K562 treated with DMSO at 1 percent for 12 hours (cell line): ENCODE results near the gene ZNF837. TPM values are rescaled to one million over a fixed set of nuclear protein-coding genes. Genes with fewer than 3 reads are reported as not detected.

Experiments
- total RNA-seq: library from RNA; unstranded; fragments of 300-600 nt; gene quantifications from 2 replicates; pipeline ENCODE4 v1.2.3, GENCODE V29; 2022; ENCODE audit not compliant: insufficient read depth

The ZNF837 gene
- 3.3 and 3.6 TPM in 2 replicates for total RNA-seq

DNA sequence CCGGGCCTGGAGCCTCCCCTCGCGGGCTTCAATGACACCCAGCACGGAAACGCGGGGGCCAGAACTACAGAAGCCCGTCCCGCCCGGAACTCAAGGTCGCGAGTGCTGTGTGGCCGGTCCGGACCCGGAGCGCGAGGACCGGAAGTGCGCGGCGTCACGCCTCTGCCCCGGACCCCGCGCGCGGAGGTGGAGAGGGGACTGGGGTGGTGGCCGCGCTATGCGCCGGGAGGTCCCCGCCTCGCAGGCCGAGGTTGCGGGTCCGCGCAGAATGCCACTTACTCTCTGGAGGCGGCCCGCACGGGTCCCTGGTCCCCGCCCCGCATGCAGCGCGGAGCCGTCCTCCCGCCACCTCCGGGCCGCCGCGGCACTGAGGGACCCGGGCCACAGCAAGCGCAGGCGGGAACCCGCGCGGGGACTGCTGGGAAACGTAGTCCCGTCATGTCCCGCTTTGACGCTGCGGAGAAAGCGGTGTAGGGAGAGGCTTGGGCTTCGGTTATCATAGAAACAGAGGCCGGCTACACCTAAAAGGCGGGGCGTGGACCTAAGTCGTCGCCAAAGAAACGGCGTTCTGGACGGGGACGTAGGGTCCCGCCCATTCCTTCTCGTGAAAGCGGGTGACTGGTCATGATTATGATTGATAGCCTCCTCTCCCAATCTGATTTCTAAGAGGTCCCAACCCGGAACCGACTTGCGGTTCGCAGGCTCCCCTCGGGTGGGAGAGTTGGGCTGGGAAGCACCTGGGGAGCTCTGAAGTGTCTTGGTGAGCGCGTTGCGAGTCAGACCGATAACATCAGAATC, at the start of gene ZNF837:
Gene ZNF837 (minus strand): TSS at position 369 of the 798 bp plus-strand sequence. CDS start 11,698 bp downstream, outside the sequence.

DNA sequence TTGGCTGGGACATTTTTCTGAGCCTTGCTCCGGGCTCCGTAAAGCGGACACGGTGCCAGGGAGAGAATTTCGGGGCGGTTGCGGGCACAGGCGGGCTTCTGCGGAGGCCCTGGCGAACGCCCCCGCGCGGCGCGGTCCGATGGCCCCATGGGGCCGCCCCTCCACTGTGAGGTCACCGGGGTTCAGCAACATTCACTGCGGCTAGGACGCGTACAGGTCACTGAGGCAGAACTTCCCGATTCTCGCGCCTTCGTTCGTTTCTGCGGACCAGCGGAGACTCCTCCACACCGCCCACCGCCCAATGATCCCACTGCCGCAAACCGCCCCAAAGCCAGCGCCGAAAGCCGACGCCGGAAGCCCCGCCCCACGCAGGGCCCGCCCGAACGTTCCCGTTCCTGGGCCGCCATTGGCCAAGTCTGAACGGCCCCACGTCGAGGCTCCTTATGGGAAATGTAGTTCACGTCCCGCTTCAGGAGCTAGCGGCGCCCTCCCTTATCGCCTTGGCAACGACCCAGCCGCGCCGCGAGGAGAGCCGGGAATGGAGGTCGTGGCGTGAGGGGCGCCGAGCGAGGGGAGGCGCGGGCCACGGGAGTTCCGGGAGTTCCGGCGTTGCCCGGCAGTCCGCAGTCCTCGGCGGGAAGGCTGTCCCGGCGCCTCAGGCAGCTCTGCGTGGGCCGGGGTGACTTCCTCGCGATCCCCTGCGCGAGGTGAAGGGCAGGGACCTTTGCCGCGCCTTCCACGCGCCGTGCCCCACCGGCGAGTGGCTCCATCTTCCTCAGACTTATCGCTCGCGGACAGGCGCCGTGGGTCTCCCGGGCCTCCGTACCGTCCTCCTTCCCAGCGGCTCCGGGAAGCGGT, 27.6 kb upstream of the ZNF837 start, which contains the start of gene ZNF584:
Gene ZNF584 (plus strand): TSS at position 498 of the 858 bp plus-strand sequence. CDS start 499 bp downstream, outside the sequence.

DNA sequence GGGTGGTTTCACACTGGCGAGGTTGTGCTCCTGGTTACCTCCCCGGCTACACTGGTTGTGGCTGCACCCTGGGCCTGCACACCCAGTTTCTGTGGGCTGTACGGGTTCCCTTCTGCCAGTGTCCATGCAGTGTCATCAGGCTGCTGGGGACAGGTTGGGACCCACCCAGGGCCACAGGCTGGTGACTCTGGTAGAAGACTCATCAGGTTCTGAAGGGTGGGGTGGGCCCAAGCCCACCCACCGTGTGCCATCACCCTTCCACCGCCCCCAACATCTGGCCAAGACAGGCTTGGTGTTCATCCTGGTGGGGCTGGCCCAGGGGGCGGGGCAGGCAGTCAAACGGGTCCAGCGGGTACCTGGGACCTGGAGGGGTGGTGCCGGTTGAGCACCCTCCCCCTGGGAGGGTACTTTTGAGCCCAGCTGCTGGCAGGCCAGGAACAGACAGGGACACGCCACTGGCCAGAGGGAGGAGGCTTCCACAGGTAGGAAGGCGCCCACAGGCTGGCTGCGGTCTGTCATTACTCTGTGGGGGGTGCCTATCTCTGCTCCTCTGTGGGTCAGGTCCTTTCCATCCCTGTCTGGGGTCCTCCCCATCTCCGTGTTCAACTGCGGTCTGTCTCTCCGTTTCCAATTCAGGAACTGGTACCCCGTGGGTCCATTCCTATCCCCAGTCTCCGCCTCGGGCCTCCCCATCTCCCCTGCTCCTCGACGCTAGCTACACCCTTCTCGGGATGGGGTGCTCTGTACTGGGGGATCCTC, 14.6 kb upstream of the ZNF837 start, which contains the start of gene RNF225:
Gene RNF225 (plus strand): TSS at position 437 of the 759 bp plus-strand sequence. CDS start 434 bp downstream, outside the sequence.

DNA sequence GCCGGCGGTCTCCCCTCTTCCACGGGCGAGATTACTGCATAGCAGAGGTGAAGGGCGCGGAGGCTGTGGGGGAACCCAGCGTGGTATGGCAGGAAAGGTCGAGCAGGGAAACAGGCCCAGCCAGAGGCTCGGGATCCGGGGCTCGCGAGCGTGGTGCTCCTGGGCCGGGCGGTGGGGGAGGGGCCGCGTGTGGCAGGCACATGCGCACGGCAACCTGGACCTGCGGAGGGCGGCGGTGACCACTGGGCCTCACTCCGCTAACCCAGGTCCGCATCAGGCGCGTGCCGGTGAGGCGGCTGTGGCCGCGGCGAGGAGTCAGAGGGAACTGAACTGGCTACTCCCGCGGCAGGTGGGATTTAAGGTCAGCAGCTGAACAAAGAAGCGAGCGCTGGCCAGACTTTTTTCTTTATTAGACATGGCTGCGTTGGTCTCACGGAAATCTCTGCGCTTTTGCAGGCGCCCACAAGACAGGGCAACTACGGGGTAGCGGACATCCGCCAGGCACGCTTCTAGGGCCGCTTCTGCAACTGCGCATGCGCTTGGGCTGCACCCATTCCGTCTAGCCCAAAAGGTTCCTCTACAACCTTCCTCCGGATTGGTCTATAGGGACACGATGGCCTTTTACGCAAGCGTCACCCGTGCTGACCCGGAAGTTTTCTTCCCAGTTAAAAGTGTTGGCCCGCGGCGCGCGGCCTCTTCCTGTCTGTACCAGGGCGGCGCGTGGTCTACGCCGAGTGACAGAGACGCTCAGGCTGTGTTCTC, 5.9 kb upstream of the ZNF837 start, which contains the start of gene RPS5:
Gene RPS5 (plus strand): TSS at position 694 of the 762 bp plus-strand sequence. CDS start 869 bp downstream, outside the sequence.

DNA sequence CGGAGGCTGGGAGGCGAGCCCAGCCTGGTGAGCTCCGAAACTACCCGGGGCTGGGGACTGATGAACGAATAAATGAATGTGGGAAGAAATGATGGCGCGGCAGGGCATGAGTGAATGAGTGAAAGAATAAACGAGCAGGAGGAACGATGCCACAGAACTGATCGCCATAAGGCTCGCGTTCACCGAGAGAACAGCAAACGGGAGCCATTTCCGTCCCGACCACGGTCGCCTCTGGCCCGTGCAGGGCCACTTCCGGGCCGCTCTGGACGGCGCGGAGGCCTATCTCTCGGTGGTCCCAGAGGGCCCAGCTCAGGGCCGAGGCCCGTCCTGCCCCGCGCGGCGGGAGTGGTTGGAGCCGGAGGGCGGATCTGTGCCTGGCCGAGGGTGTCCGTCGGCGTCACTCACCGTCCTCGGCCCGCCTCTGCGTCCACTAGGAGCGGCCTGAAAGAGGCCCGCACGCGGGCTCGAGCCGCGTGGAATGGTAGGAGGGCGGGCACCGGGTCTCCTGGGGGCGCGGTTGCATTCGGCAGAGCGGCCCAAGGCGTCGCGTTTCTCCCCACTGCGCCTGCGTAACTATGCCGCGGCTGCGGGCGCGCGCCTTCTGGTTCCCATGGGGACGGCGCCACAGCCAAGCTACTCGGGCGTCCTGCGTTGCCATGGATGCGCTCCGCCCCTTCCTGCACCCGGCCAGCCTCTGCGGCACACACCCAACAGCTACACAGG, 18.4 kb downstream of the ZNF837 start, which contains the start of gene ZNF497:
Gene ZNF497 (minus strand): TSS at position 480 of the 723 bp plus-strand sequence. CDS start 5,116 bp downstream, outside the sequence.

DNA sequence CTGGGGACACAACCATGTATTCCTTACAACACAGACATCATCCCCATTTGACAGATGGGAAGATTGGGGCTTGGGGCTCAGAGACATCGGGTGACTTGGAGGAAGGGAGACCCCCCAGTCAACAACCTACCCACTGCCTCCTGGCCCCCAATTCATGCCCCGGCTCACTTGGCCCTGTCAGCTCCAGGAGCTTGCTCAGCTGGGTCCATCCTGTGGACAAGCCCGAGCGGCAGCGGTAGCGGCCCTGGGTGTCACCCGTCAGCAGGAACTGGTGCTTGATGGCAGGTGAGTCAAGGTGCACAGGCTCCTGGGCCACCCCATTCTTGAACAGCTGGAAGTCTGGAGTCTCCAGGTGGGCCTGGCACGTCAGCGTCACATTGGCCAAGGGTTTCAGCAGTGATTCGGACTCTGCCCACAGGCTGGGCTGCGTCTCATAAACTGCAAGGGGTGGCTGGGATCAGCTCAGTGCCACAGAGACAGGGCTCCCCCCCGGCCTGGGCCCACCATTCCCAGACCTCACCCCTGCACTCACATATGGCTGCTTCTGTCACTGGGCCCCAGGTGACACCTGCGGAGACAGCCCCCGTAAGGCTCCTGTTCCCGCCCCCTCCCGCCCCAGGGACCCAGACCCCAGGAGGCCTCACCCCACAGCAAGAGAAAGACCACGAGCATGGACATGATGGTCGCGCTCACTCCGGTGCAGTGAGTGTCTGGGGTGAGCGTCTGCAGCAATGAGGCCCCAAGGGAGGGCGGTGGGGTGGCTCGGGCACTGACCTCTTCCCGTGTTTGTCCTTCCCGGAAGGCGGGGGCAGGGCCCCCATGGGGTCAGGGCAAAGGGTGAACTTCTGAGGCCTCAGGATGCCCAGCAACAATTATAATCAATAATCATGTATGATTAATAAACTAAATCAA, 27.8 kb downstream of the ZNF837 start, which contains the start of gene A1BG:
Gene A1BG (minus strand): TSS at position 733 of the 912 bp plus-strand sequence. CDS start 55 bp downstream, at position 678.

DNA sequence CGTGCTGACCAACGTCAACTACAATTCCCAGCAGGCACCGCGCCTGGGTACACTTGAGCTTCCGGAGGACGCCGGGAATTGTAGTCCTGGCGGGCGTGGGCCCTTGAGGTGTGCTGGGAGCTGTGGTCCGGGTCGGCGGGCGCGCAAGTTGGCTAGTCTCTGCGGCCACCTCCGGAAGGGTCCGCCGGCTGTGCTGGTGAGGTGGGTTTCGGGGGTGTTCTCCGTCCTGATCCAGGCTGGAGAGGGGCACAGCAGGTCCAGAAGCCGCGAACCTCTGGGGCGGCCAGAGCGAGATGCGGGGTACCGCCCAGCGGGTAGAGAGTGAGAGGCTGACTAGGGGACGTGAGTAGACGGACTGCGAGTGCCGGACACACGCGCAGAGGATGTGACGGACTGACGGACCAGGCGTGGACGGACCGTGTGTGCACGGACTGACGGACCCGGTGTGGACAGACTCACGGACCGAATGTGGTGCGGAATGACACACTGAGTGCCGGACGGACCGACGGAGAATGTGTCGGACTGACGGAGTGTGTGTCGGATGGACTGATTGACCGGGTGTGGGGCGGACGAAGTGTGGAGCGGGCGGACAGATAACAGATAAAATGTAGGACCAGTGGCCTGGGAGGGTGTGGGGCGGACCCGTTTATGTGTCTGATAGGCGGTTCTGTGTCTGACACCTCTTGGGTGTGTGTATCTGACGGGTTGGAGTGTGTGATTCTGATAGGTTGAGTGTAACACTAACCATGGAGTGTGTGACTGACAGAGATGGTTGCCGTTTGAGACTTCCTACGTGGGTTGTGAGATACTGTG, 53.7 kb downstream of the ZNF837 start, which contains the start of gene ZSCAN22:
Gene ZSCAN22 (plus strand): TSS at position 81 of the 813 bp plus-strand sequence. CDS start 7,809 bp downstream, outside the sequence.

Other genes starting within 250 kb of the ZNF837 start
- gene ZNF329, start 230.2 kb downstream of the ZNF837 start, total RNA-seq, result 2.2 and 2.6 TPM in 2 replicates
- 19.6 and 41.4 TPM in 2 replicates for gene ZNF274, start 198.0 kb downstream of the ZNF837 start, total RNA-seq
- 19.2 and 86.8 TPM in 2 replicates for gene ZNF544, start 152.1 kb downstream of the ZNF837 start, total RNA-seq
- gene ZNF8, start 102.1 kb downstream of the ZNF837 start, total RNA-seq, result 1.1 and 2.3 TPM in 2 replicates
- 88.3 and 106 TPM in 2 replicates for gene ERVK3-1, start 75.7 kb downstream of the ZNF837 start, total RNA-seq
- gene ZSCAN22, start 54.0 kb downstream of the ZNF837 start, total RNA-seq, result 1.4 and 3.5 TPM in 2 replicates
- gene A1BG, start 27.5 kb downstream of the ZNF837 start, total RNA-seq, result 45.3 and 79.2 TPM in 2 replicates
- 2.4 and 4.5 TPM in 2 replicates for gene ZNF497, start 18.3 kb downstream of the ZNF837 start, total RNA-seq
- 4,498 and 7,272 TPM in 2 replicates for gene RPS5, start 6.2 kb upstream of the ZNF837 start, total RNA-seq
- gene RNF225, start 14.6 kb upstream of the ZNF837 start, total RNA-seq, result not detected in 2 replicates
- gene ZNF584, start 27.6 kb upstream of the ZNF837 start, total RNA-seq, result 7.4 and 21.7 TPM in 2 replicates
- 0.32 and 0.47 TPM in 2 replicates for gene ZNF132, start 59.1 kb upstream of the ZNF837 start, total RNA-seq
- 1.8 and 5.1 TPM in 2 replicates for gene ZNF324B, start 70.6 kb upstream of the ZNF837 start, total RNA-seq
- 8.4 and 11.7 TPM in 2 replicates for gene ZNF324, start 86.0 kb upstream of the ZNF837 start, total RNA-seq
- gene ZNF446, start 95.3 kb upstream of the ZNF837 start, total RNA-seq, result 8.1 and 13.6 TPM in 2 replicates
- 20.0 and 25.4 TPM in 2 replicates for gene SLC27A5, start 131.0 kb upstream of the ZNF837 start, total RNA-seq
- gene ZBTB45, start 138.8 kb upstream of the ZNF837 start, total RNA-seq, result 11.0 and 15.4 TPM in 2 replicates
- gene TRIM28, start 163.0 kb upstream of the ZNF837 start, total RNA-seq, result 666 and 733 TPM in 2 replicates
- 148 and 177 TPM in 2 replicates for gene CHMP2A, start 174.1 kb upstream of the ZNF837 start, total RNA-seq
- gene UBE2M, start 177.6 kb upstream of the ZNF837 start, total RNA-seq, result 113 TPM in 2 replicates
- 9.7 and 16.9 TPM in 2 replicates for gene MZF1, start 192.3 kb upstream of the ZNF837 start, total RNA-seq